ENCODE data around the gene RUNDC3A.

The RUNDC3A gene

GRCh38 chr17:44283344-44284023 lies 24.9 kb upstream of the RUNDC3A start:
- DNase-seq (ENCODE audit: low spot score), result no peak

- DNase-seq (ENCODE audit: low spot score), result no peak
These were observed 24.4 kb upstream of the RUNDC3A start for GRCh38 chr17:44284024-44284400.

DNA sequence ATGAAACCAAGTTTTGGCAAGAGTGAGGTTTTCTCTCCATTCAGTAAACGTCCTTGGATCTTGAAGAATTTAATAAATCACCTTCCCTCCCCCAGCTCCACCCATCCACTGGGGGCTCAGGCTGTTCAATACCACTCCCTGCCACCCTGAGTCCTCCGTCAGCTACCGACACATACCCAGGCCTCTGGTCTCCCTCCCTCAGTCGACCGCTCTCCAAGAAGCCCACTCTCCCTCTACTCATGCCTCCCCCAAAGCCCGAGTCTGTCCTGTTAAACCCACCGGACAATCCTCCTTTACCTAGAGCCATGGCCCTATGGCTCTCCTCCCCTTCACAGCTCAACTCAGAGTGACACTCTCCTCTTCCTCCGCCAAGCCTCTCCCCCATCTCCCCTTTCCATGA lies 20.8 kb upstream of the RUNDC3A start:
- no peak for DNase-seq (ENCODE audit: low spot score)

GRCh38 chr17:44293509-44294226 lies 14.7 kb upstream of the RUNDC3A start:
- no peak for DNase-seq (ENCODE audit: low spot score)

GRCh38 chr17:44297975-44298374 lies 10.4 kb upstream of the RUNDC3A start:
- no peak for DNase-seq (ENCODE audit: low spot score)

GRCh38 chr17:44304651-44305050 lies 3.8 kb upstream of the RUNDC3A start:
- DNase-seq (ENCODE audit: low spot score), result no peak

DNA sequence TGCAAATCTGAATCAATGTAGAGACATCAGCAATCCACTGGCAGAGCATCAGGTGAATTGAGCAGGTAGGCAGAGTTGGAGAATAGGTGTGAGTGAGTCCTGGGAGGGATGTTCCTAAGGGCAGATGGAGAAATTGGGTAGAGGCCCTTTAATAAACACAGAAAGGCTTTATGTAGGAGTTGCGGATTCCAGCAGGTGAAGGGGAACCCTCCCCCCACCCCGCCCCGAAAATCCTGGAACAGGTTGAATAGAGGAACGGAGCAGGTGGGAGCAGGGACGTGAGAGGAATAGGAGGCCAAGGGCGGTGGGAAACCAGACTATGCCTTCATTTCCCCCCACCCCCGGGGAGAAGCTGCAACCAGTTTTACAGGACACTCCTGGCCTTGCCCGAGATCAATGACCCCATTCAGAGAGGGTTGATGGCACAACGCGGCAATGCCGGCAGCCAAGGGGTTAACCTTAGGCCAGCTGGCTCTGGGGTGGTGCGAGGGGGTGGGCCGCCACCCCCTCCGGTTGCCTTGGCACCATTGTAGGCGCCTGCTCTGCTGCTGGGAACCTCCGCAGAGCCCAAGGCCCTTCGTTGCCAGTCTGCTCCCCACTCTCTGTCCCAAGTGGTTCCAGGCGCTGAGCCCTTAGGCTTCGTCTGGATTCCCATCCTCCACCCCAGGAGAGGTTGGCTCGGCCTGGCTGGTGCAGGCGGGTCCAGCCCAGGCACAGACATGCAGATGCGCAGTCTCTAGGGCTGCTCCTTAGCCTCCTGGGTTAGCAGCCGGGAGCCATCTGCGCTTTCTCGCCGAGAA lies 814 bp upstream of the RUNDC3A start:
- no peak for DNase-seq (ENCODE audit: low spot score)

- no peak for DNase-seq (ENCODE audit: low spot score)
These were observed 464 bp downstream of the RUNDC3A start for GRCh38 chr17:44308865-44309264.

DNA sequence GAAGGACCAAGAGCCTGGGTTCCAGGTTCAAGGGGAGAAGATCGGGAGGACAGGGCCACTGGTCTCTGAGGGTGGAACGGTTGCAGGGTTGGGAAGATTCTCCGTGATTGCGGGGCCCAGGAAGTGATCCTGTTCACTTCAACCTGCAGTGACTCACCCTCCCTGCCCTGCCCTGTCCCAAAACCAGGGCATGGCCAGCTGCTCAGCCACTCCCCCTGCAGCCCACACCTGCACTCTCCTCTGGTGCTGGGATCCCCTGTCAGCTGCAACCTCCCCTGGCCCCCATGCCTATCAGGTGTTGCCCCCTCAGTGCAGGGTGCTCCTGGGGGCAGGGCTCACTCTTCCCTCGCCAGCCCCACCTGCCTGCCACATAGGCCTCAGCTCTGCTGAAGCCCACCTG lies 1.1 kb downstream of the RUNDC3A start:
- no peak for DNase-seq (ENCODE audit: low spot score)

- DNase-seq (ENCODE audit: low spot score), result no peak
These were observed 1.8 kb downstream of the RUNDC3A start for GRCh38 chr17:44310188-44310587.

DNA sequence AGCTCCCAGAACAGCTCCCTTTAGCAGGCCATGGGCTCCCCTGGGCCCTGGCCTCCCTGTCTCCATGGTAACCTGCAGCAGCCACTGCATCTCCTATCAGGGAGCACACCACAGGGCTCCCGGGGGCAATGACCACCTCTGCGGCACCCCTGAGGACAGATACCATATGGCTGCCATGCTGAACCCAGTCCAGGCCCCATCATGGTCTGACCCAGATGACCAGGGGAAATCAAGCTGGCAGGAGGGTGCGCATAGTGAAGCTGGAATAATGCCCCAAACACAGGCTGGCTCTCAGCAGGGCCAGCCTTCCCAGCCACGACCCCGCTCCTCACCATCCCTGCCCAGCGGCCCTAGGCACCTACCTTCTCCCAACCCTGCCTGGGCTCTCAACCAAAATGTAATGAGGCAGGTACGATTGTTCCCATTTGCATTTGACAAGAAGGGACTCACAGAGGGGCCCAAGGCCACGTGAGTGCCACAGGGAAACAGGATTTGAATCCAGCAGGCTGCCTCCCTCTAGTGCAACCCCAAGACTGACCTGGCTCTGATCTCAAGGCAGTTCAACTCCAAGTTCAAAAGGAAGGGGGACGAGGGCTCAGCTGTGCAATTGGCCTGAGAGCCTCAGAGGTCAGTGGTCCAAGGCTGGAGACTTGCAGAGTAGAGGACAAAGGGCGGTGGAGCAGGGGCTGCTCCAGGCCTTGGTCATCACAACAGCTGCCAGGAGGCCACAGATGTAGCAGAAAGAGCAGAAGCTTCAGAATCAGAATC lies 2.4 kb downstream of the RUNDC3A start:
- DNase-seq (ENCODE audit: low spot score), result no peak

GRCh38 chr17:44311562-44312181 lies 3.3 kb downstream of the RUNDC3A start:
- DNase-seq (ENCODE audit: low spot score), result no peak

- no peak for DNase-seq (ENCODE audit: low spot score)
These were observed 4.1 kb downstream of the RUNDC3A start for GRCh38 chr17:44312396-44313104.

GRCh38 chr17:44314031-44314430 lies 5.6 kb downstream of the RUNDC3A start:
- DNase-seq (ENCODE audit: low spot score), result no peak

- DNase-seq (ENCODE audit: low spot score), result no peak
These were observed 6.1 kb downstream of the RUNDC3A start for GRCh38 chr17:44314524-44314868.

- peak; percentile 33 for DNase-seq (ENCODE audit: low spot score)
These were observed 6.7 kb downstream of the RUNDC3A start for GRCh38 chr17:44314869-44315661.

GRCh38 chr17:44315760-44316731 lies 7.6 kb downstream of the RUNDC3A start:
- no peak for DNase-seq (ENCODE audit: low spot score)

DNA sequence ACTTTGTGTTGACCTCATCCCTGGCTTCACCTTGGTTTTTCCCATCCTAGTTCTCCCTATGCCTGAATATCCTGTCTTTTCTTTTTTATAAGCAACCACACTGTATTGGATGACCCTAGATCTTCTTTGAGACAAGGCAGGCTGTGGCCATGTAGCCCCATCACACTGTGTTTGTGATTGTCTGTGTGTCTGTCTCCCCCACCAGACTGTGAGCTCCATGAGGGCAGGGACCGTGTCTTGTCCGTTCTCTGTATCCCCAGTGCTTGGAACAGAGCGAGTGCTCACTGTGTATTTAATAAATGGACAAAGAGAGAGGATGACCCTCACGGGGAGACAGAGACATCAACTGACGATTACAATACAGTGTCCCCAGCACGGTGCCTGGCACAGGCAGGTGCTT lies 9.1 kb downstream of the RUNDC3A start:
- DNase-seq (ENCODE audit: low spot score), result no peak
